ENCODE results near the gene TLK2. TPM values are rescaled to one million over a fixed set of nuclear protein-coding genes. Genes with fewer than 3 reads are reported as not detected.
A peak's percentile ranks its signal among the peaks of the same experiment; 100 is the strongest.
"Not testable (repeated sequence)": the region's sequence is repeated elsewhere in the genome, so short reads cannot be mapped to it uniquely, and the experiment has no call there.

The TLK2 gene
- total RNA-seq = 10 to 100 TPM; 11.6 to 13.8 (median 12.6) TPM
- long read RNA-seq = 0 reads

DNA sequence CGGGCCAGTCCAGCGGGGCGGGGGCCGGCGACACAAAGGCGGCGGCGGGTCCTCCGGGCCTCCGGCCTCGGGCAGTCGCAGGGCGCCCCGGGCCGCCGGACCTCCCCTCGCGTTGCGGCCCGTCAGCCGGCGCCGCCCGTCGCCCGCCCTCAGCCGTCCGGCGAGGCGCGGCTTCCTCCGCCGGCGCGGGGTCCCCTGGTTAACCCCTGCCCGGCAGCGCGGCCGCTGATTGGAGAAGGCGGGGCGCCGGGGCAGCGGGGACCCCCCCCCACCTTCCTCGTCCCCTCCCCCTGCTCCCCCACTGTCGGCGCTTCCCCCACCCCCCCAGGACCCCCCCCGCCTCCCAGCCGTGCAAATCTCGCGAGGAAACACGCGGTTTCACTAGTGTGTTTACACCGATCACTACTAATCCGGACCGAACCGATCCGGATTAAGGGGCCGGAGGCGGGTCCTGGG lies at the start of gene TLK2:
Gene TLK2, plus strand, starts transcription at position 402 of the 456 bp plus-strand sequence. CDS start 2,301 bp downstream, outside the sequence.
- Histone ChIP-seq H3K4me3 (peak within 1 kb of the TSS; percentile 62 to 67 (median 66)), H3K27ac (peak within 1 kb of the TSS; percentile 75 to 85 (median 83)), H3K36me3 (no peaks in the 10 kb centered on the region), H3K4me1 (peaks cover 0 to 6% (median 0%) of the 10 kb centered on the region in 4 donors), H3K27me3 (no peaks in the 10 kb centered on the region), H3K9me3 (no peaks in the 10 kb centered on the region)
- ATAC-seq (peak; percentile 81 to 92 (median 86)), DNase-seq (peak; percentile 81 to 86 (median 85))
- no CpG with 5 or more reads among the region's 59 CpGs for WGBS (ENCODE audit: insufficient coverage, low coverage, low lambda C conversion rate, missing lambda C conversion rate)
- intact Hi-C loops (cut with DNase I) = no loop called here
- no peak for TF ChIP-seq CTCF (IDR thresholded peaks at IDR 0.05)
- peak; percentile 41 for TF ChIP-seq POLR2A (IDR thresholded peaks at IDR 0.05)

- H3K4me3 ChIP-seq; H3K36me3 ChIP-seq; H3K9me3 ChIP-seq; H3K27ac ChIP-seq; intact Hi-C loops (cut with DNase I); H3K4me1 ChIP-seq; H3K27me3 ChIP-seq; DNase-seq; ATAC-seq: not testable (repeated sequence)
- WGBS (ENCODE audit: insufficient coverage, low coverage, low lambda C conversion rate, missing lambda C conversion rate) = 97% methylated on average over 4 of the region's 4 CpGs
Measured at GRCh38 chr17:62435251-62435650, 43.4 kb upstream of the TLK2 start.

- peaks cover 0 to 21% (median 13%) of the 10 kb centered on the region in 4 donors for H3K36me3 ChIP-seq
- H3K27ac ChIP-seq; DNase-seq; ATAC-seq; H3K4me3 ChIP-seq; H3K27me3 ChIP-seq; intact Hi-C loops (cut with DNase I); H3K9me3 ChIP-seq; H3K4me1 ChIP-seq: not testable (repeated sequence)
- WGBS (ENCODE audit: insufficient coverage, low coverage, low lambda C conversion rate, missing lambda C conversion rate) = 87% methylated on average over 4 of the region's 6 CpGs
Measured at GRCh38 chr17:62441181-62441580, 37.4 kb upstream of the TLK2 start.

DNA sequence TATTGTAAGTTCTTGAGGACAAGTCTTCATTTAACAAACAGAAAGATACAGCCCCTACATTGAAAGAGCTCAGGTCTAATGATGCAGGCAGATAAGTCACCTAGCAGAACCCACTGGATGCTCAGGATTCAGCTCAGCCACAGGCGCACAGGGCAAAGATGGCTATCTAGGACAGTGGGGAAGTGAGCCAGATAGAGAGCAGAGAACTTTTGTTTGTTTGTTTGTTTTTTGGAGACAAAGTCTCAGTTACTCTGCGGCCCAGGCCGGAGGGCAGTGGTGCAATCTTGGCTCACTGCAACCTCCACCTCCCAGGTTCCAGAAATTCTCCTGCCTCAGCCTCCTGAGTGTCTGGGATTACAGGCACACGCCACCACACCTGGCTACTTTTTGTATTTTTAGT lies 34.6 kb upstream of the TLK2 start:
- intact Hi-C loops (cut with DNase I) = no loop called here
- DNase-seq (no peak), ATAC-seq (peak in 3 of 4 donors; percentile 25 to 53 (median 43))
- H3K36me3 ChIP-seq = peaks cover 0 to 36% (median 20%) of the 10 kb centered on the region in 4 donors
- TF ChIP-seq CTCF (IDR thresholded peaks at IDR 0.05) (no peak), POLR2A (IDR thresholded peaks at IDR 0.05) (no peak)
- H3K27ac ChIP-seq = no peak overlapping the region
- no peaks in the 10 kb centered on the region for H3K9me3 ChIP-seq
- H3K4me1 ChIP-seq = no peaks in the 10 kb centered on the region
- no peak overlapping the region for H3K4me3 ChIP-seq
- 27% methylated on average over 2 of the region's 4 CpGs for WGBS (ENCODE audit: insufficient coverage, low coverage, low lambda C conversion rate, missing lambda C conversion rate)
- H3K27me3 ChIP-seq = no peaks in the 10 kb centered on the region

- ATAC-seq; DNase-seq; H3K4me3 ChIP-seq; H3K4me1 ChIP-seq; H3K27ac ChIP-seq; intact Hi-C loops (cut with DNase I); H3K9me3 ChIP-seq; H3K27me3 ChIP-seq: not testable (repeated sequence)
- H3K36me3 ChIP-seq = peaks cover 0 to 34% (median 18%) of the 10 kb centered on the region in 4 donors
- WGBS (ENCODE audit: insufficient coverage, low coverage, low lambda C conversion rate, missing lambda C conversion rate) = 90% methylated on average over 4 of the region's 4 CpGs
Measured at GRCh38 chr17:62445791-62446190, 32.8 kb upstream of the TLK2 start.

DNA sequence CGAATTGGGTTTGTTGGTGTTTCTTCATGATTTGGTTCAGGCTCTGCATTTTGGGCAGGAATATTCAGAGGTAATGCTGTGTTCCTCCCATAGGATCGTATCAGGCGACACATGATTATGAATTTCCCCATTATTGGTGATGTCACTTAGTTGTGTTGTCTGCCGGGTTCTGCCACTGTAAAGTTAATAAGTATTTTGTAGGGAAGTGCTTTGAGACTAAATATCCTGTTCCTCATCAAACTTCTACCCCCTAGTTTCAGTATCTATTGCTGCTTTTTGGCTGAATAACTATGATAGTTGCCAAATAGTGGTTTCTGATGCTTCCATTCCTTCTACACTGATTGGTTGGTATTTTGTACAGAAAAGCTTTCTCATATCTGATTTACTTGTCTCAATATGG lies 26.4 kb upstream of the TLK2 start:
- H3K27me3 ChIP-seq; intact Hi-C loops (cut with DNase I); H3K9me3 ChIP-seq; H3K27ac ChIP-seq; H3K36me3 ChIP-seq; DNase-seq; H3K4me3 ChIP-seq; H3K4me1 ChIP-seq: not testable (repeated sequence)
- 93% methylated on average over 2 of the region's 4 CpGs for WGBS (ENCODE audit: insufficient coverage, low coverage, low lambda C conversion rate, missing lambda C conversion rate)
- ATAC-seq = peak in 2 of 4 donors; percentile 40 to 48

DNA sequence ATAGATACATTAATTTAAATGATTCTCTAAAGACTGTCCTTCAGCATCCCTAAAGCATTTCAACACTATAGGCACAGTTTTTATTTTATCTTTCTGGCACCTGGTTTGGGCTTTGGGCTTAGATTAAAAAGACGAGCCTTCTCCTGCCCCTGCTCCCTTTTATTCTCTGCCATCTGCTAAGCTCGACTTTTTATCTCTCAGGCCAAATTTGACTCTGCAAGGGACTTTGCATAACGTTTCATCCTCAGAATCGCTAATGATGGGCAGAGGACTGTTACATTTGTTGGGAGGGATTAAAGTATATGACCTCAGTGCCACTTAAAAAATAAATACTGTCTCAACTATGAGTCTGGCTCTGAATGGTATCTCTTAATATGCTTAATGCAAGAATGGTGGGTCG lies 25.6 kb upstream of the TLK2 start:
- H3K4me3 ChIP-seq = not testable (repeated sequence)

DNA sequence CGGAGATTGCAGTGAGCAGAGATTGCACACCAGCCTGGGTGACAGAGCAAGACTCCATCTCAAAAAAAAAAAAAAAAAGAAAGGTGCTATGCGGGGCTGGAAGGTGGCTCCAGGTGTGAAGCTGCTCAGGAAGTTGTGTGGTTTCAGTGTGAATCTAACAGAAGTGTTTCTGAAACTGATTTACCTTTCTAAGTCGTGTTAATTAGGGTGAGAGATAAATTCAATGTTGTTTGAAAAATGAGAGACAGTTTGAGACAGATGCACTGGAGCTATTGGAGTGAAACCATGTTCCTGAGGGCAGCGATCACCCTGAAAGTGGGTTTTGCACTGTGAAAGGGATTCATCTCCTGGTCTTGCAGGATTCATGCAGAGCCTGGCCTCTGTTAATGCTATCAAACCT lies 25.0 kb upstream of the TLK2 start:
- 79% methylated on average over 4 of the region's 4 CpGs for WGBS (ENCODE audit: insufficient coverage, low coverage, low lambda C conversion rate, missing lambda C conversion rate)
- H3K9me3 ChIP-seq; H3K36me3 ChIP-seq; ATAC-seq; H3K4me3 ChIP-seq; H3K27me3 ChIP-seq; DNase-seq; intact Hi-C loops (cut with DNase I); H3K4me1 ChIP-seq; H3K27ac ChIP-seq: not testable (repeated sequence)

More for the DNA sequence above, 25.6 kb upstream of the TLK2 start:
- ATAC-seq; H3K36me3 ChIP-seq; H3K9me3 ChIP-seq; intact Hi-C loops (cut with DNase I); H3K4me1 ChIP-seq; H3K27me3 ChIP-seq; H3K27ac ChIP-seq; DNase-seq: not testable (repeated sequence)
- WGBS (ENCODE audit: insufficient coverage, low coverage, low lambda C conversion rate, missing lambda C conversion rate) = 75% methylated on average over 3 of the region's 5 CpGs

DNA sequence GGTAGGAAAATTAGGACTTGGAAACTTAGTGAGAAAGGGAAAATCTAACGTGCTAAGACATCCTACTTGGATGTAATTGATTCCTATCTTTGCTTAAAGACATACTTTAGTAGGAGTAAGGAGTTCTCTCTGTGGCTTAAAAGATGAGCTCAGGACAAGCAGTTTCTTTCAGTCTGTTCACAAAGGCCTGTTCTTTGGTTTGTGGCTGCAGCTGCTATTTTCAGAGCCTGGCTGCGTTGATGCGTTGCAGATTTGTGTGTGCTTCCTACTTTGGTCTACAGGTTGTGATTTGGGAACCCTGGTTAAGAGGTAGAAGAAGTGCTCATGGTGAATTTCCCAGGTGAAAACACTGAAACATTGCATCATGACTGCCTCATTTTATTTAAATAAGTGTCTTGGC lies 24.5 kb upstream of the TLK2 start:
- H3K4me3 ChIP-seq; ATAC-seq; H3K36me3 ChIP-seq; H3K9me3 ChIP-seq; intact Hi-C loops (cut with DNase I); DNase-seq; H3K27ac ChIP-seq; H3K27me3 ChIP-seq; H3K4me1 ChIP-seq: not testable (repeated sequence)
- WGBS (ENCODE audit: insufficient coverage, low coverage, low lambda C conversion rate, missing lambda C conversion rate) = 67% methylated on average over 3 of the region's 3 CpGs
